A673 (cell line): Measurements from ENCODE around the gene RNF167. TPM values are rescaled to one million over a fixed set of nuclear protein-coding genes. Genes with fewer than 3 reads are reported as not detected.

Experiments
- BruUV-seq: library from RNA; stranded (reverse); fragments of 400-500 nt; replicated peaks from 2 replicates; lab custom pipeline; 2021; lab: Mats Ljungman, UMichigan
- CTCF ChIA-PET: fragments of 300-600 bp; sonication (Branson Sonifier 250); formaldehyde crosslinking; loops from one replicate; lab custom pipeline; 2022; ENCODE audit warnings: antibody characterized with exemption; lab: Charles Lee
- POLR2A ChIA-PET: fragments of 300-600 bp; sonication (Branson Sonifier 250); formaldehyde crosslinking; loops from one replicate; lab custom pipeline; 2022; ENCODE audit warnings: antibody characterized with exemption; ENCODE audit not compliant: low non-redundant PET; lab: Charles Lee
- DNase-seq: peaks from one replicate; pipeline ENCODE4 v3.0.0-alpha.2; 2015; ENCODE audit warnings: low spot score
- H3K27ac ChIP-seq: fragments of 200-600 bp; sonication (generic); 2 replicates; pipeline ENCODE4 v1.5.1; 2016; ENCODE audit warnings: mixed run types, low read depth, mild to moderate bottlenecking, mixed read lengths, antibody characterized with exemption, low read length; ENCODE audit not compliant: poor library complexity, severe bottlenecking
- H3K27me3 ChIP-seq: fragments of 200-600 bp; sonication (generic); replicated peaks from 2 replicates; pipeline ENCODE4 v1.6.1; 2017; ENCODE audit warnings: mixed run types, low read depth, mild to moderate bottlenecking, mixed read lengths, antibody characterized with exemption, low read length; ENCODE audit not compliant: insufficient read depth, poor library complexity
- H3K36me3 ChIP-seq: fragments of 200-600 bp; sonication (generic); 2 replicates; pipeline ENCODE4 v1.6.1; 2016; ENCODE audit warnings: mixed run types, mild to moderate bottlenecking, mixed read lengths, antibody characterized with exemption, low read length; ENCODE audit not compliant: insufficient read depth, poor library complexity, severe bottlenecking
- H3K4me1 ChIP-seq: fragments of 200-600 bp; sonication (generic); 2 replicates; pipeline ENCODE4 v1.6.1; 2017; ENCODE audit warnings: mixed run types, mild to moderate bottlenecking, mixed read lengths, antibody characterized with exemption, low read length; ENCODE audit not compliant: insufficient read depth, poor library complexity, severe bottlenecking
- H3K4me3 ChIP-seq: fragments of 200-600 bp; sonication (generic); 2 replicates; pipeline ENCODE4 v1.5.1; 2016; ENCODE audit warnings: low read depth, mixed run types, mild to moderate bottlenecking, mixed read lengths, low read length; ENCODE audit not compliant: poor library complexity, severe bottlenecking
- H3K9me3 ChIP-seq: fragments of 200-600 bp; sonication (generic); 2 replicates; pipeline ENCODE4 v1.6.1; 2016; ENCODE audit warnings: mixed run types, low read depth, mild to moderate bottlenecking, mixed read lengths, antibody characterized with exemption, low read length; ENCODE audit not compliant: poor library complexity, severe bottlenecking
- EZH2 ChIP-seq: fragments of 200-600 bp; sonication (generic); IDR thresholded peaks from 2 replicates; pipeline ENCODE4 v1.6.1; 2017; ENCODE audit warnings: borderline replicate concordance, low read depth, mild to moderate bottlenecking, mixed read lengths, antibody characterized with exemption, low read length; ENCODE audit not compliant: poor library complexity, severe bottlenecking
- intact Hi-C: fragments of 100-400 bp; cut with micrococcal nuclease; formaldehyde crosslinking; loops from one replicate; pipeline ENCODE4 v1.10.0; 2022; ENCODE audit not compliant: unreplicated experiment
- total RNA-seq: library from RNA; stranded (reverse); gene quantifications from 2 replicates; pipeline ENCODE4 v1.2.3, GENCODE V29; 2021
- TF ChIP-seq, protein P1 (sequence below): fragments of 300-800, 200-600 bp; sonication (generic); conservative IDR thresholded peaks from 2 replicates; pipeline ENCODE4 v1.5.1; 2017; ENCODE audit warnings: low read depth, mild to moderate bottlenecking, antibody characterized with exemption, low read length, moderate library complexity, mixed read lengths

RNF167 gene
- total RNA-seq, 1 experiment from 2014 or later = 77.3 TPM

DNA sequence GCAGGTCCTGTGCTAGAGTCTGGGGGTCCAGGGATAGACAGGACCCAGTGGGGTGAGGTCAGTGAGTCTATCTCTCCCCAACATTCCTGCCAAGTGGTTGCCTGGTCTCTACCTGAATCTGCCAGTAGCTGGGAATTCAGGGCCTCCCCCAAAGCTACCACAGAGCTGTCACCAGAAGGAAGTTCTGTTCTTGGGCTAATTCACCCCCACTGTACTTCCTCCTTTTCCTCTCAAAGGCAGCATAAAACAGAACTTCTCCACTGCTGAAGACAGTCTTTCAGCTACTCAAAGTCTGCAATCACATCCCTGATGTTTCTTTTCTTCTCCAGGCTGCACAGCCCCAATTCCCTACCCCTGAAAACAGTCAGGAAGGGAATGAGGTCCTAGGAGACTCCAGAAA lies 38.7 kb downstream of the RNF167 start:
- TF ChIP-seq EZH2 = no peak
- TF ChIP-seq, protein P1, sequence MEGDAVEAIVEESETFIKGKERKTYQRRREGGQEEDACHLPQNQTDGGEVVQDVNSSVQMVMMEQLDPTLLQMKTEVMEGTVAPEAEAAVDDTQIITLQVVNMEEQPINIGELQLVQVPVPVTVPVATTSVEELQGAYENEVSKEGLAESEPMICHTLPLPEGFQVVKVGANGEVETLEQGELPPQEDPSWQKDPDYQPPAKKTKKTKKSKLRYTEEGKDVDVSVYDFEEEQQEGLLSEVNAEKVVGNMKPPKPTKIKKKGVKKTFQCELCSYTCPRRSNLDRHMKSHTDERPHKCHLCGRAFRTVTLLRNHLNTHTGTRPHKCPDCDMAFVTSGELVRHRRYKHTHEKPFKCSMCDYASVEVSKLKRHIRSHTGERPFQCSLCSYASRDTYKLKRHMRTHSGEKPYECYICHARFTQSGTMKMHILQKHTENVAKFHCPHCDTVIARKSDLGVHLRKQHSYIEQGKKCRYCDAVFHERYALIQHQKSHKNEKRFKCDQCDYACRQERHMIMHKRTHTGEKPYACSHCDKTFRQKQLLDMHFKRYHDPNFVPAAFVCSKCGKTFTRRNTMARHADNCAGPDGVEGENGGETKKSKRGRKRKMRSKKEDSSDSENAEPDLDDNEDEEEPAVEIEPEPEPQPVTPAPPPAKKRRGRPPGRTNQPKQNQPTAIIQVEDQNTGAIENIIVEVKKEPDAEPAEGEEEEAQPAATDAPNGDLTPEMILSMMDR = no peak
- Histone ChIP-seq H3K4me3 (no peak overlapping the region), H3K4me1 (peaks cover 4% of the 10 kb centered on the region), H3K27me3 (no peaks in the 10 kb centered on the region), H3K9me3 (no peaks in the 10 kb centered on the region), H3K27ac (no peak overlapping the region), H3K36me3 (peaks cover 7% of the 10 kb centered on the region)
- DNase-seq = no peak
- BruUV-seq = no TSS peak
- intact Hi-C loops = no loop called here
- CTCF ChIA-PET = no interaction called here
- POLR2A ChIA-PET = no interaction called here

DNA sequence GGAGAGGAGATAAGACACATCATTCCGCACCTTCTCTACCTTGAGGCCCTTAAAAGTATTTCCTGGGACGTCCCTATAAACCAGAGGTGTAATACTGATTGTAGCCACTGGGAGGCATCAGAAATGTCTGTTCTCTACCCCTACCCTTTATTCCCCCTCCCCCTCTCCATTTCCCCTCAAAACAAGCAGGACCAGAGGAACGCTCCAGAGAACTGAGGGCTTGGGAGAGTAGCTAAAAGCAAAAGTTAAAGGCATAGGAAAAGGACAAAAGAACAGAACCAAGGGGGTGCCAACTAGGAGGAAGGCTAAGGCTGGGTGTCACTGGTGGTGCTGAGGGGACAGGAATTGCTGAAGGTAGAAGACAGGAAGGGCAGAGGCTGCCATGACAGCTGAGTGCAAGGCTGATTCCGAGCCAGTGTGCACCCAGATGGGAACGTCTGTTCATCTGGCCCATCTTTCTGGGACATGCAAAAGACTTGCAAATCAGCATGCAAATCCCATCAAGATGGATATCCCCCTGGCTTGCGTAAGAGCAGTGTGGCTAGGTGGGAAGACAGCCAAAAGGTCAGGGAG lies 40.7 kb downstream of the RNF167 start:
- ChIA-PET CTCF (interaction anchor here (0.9 kb wide), 1 partner anchor 81 kb away, joined by 3 read pairs; no protein-coding TSS in a partner anchor), POLR2A (no interaction called here)
- H3K4me1 ChIP-seq = peaks cover 4% of the 10 kb centered on the region
- DNase-seq = peak; percentile 82
- H3K27ac ChIP-seq = peak overlapping the region; percentile 21
- H3K4me3 ChIP-seq = no peak overlapping the region
- H3K9me3 ChIP-seq = no peaks in the 10 kb centered on the region
- no peaks in the 10 kb centered on the region for H3K27me3 ChIP-seq
- H3K36me3 ChIP-seq = peaks cover 7% of the 10 kb centered on the region
- TF ChIP-seq, protein P1 = peak; percentile 76
- TF ChIP-seq EZH2 = no peak
- BruUV-seq = no TSS peak
- intact Hi-C loops = loop anchor here (1.0 kb wide), 1 partner anchor 82 kb away; no protein-coding TSS in a partner anchor

- ChIA-PET POLR2A (no interaction called here), CTCF (no interaction called here)
- BruUV-seq = no TSS peak
- H3K36me3 ChIP-seq = peaks cover 7% of the 10 kb centered on the region
- TF ChIP-seq EZH2 = no peak
- TF ChIP-seq, protein P1 = no peak
- DNase-seq = no peak
- intact Hi-C loops = no loop called here
- no peak overlapping the region for H3K4me3 ChIP-seq
- no peaks in the 10 kb centered on the region for H3K27me3 ChIP-seq
- peaks cover 9% of the 10 kb centered on the region for H3K4me1 ChIP-seq
- H3K9me3 ChIP-seq = no peaks in the 10 kb centered on the region
- H3K27ac ChIP-seq = no peak overlapping the region
Measured at GRCh38 chr17:4982305-4982704, 42.2 kb downstream of the RNF167 start.
